KG1 (cell line): ENCODE data around the gene STIL.

Experiments
- DNase-seq: peaks from one replicate; lab custom pipeline; 2025; lab: John Stamatoyannopoulos, UW

The STIL gene

GRCh38 chr1:47235241-47235681 is 78.7 kb downstream of the STIL start:
- DNase-seq = no peak

- no peak for DNase-seq
These were observed 80.8 kb downstream of the STIL start for GRCh38 chr1:47233186-47233585.

- DNase-seq = no peak
These were observed 81.6 kb downstream of the STIL start, which contains the start of gene TAL1 for GRCh38 chr1:47232187-47232874. TSS of gene TAL1 (minus strand) at chr1:47232225. CDS start at chr1:47225888, 6,337 bp downstream.

- peak; percentile 23 for DNase-seq
These were observed 82.4 kb downstream of the STIL start for GRCh38 chr1:47231301-47232186.

- DNase-seq = peak; percentile 21
These were observed 83.2 kb downstream of the STIL start for GRCh38 chr1:47230692-47231300.

- no peak for DNase-seq
These were observed 83.9 kb downstream of the STIL start for GRCh38 chr1:47229886-47230691.

- DNase-seq = no peak
These were observed 84.7 kb downstream of the STIL start for GRCh38 chr1:47229031-47229885.

- DNase-seq = no peak
These were observed 85.3 kb downstream of the STIL start for GRCh38 chr1:47228644-47229030.

- no peak for DNase-seq
These were observed 86.4 kb downstream of the STIL start for GRCh38 chr1:47227341-47228232.

GRCh38 chr1:47226839-47227215 is 87.1 kb downstream of the STIL start:
- DNase-seq = no peak

- no peak for DNase-seq
These were observed 87.7 kb downstream of the STIL start for GRCh38 chr1:47226121-47226838.

- DNase-seq = no peak
These were observed 88.4 kb downstream of the STIL start for GRCh38 chr1:47225430-47226100.

- no peak for DNase-seq
These were observed 89.1 kb downstream of the STIL start for GRCh38 chr1:47224676-47225399.

GRCh38 chr1:47223921-47224675 is 89.8 kb downstream of the STIL start:
- no peak for DNase-seq

- no peak for DNase-seq
These were observed 90.6 kb downstream of the STIL start for GRCh38 chr1:47223174-47223920.

GRCh38 chr1:47222476-47222875 is 91.5 kb downstream of the STIL start:
- DNase-seq = no peak
